HAP-1 (cell line): ENCODE data around the gene PTTG1IP.

Source experiments
- DNase-seq, 2 experiments: peaks; one replicate each; pipeline ENCODE4 v3.0.0-alpha.2; 2016 to 2020; ENCODE audit warnings: low spot score in 2 of 2
- H3K27me3 ChIP-seq: fragments of 250-450 bp; sonication (Bioruptor Pico); 2 replicates; pipeline ENCODE4 v1.5.1; 2020; ENCODE audit warnings: low read depth, mild to moderate bottlenecking, moderate library complexity
- H3K36me3 ChIP-seq: fragments of 250-450 bp; sonication (Bioruptor Pico); replicated peaks from 2 replicates; pipeline ENCODE4 v1.5.1; 2020; ENCODE audit warnings: mild to moderate bottlenecking
- H3K4me1 ChIP-seq: fragments of 250-450 bp; sonication (Bioruptor Pico); 2 replicates; pipeline ENCODE4 v1.5.1; 2020; ENCODE audit warnings: mild to moderate bottlenecking
- H3K4me3 ChIP-seq: fragments of 250-450 bp; sonication (Bioruptor Pico); 2 replicates; pipeline ENCODE4 v1.5.1; 2020; ENCODE audit warnings: mild to moderate bottlenecking, moderate library complexity
- H3K9me3 ChIP-seq: fragments of 250-450 bp; sonication (Bioruptor Pico); 2 replicates; pipeline ENCODE4 v1.5.1; 2020; ENCODE audit warnings: mild to moderate bottlenecking, moderate library complexity
- in situ Hi-C: fragments of 300-500 bp; cut with MboI; formaldehyde crosslinking; loops from 3 replicates; pipeline ENCODE4 v1.14.3; 2020; ENCODE audit warnings: low sequenced_read_pairs, inconsistent platforms, mixed read lengths

Gene PTTG1IP

DNA sequence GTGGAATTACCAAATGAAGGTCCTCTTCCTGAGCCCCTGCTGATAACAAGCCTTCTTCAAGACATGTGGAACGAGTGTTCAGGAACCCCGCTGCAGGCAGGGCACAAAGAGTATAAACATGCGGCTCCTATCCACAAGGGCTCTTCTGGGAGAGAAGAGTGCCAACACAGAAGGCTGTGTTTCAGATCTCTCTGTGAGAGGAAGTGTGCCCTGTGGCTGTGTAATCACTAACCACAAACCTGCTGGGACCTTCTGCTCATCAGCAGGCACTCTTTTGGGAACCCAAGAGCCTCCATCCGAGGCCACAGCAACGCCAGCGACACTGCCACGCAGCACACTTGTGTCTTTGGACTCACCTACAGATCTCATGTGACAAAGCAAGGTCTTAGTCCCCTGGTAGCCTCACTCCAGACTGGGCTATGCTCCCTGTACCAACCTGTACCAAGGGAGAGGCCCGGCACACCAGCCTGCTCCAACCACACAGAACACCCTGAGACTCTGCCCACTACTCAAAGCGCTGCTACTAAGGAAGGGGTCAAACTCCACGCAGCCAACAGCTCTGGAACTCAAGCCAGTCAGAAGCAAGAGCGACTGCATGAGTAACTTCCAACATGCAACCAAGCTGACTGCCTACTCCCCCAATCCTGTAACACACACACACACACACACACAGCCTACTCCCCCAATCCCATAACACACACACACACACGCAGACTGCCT, 7.8 kb downstream of the PTTG1IP start:
- Histone ChIP-seq H3K36me3 (peaks cover 10% of the 10 kb centered on the region), H3K9me3 (no peaks in the 10 kb centered on the region), H3K27me3 (no peaks in the 10 kb centered on the region), H3K4me1 (peaks cover 4% of the 10 kb centered on the region), H3K4me3 (no peak overlapping the region)
- DNase-seq, result no peak
- in situ Hi-C loops, result no loop called here

DNA sequence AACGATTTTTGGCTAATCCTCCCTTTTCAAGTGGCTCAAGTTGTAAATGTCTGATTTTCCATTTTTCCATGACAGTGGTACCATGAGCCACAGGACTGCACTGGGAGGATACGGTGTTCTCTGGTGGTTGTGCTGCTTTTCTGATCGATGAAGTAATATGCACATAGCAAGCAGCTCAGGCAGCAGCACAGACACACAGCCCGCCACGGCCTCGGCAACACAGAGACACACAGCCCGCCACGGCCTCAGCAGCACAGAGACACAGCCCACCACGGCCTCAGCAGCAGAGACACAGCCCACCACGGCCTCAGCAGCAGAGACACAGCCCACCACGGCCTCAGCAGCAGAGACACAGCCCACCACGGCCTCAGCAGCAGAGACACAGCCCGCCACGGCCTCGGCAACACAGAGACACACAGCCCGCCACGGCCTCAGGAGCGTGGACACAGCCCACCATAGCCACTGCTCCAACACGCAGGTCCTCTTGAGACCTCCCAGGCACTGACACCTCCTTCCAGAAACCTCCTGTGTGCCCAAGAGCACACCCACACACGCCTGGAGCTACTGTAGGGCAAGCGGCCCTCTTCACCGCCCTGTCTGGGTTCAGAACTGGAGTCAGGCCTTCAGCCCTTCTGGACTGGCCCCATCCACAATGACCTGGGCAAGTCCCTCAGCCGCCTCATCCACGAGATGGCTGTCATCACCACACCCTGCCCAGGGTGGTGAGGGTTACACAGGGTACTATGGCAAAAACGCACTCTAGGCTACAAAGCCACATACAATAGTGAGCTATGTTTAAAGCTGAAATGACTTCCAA, 10.4 kb downstream of the PTTG1IP start:
- Histone ChIP-seq H3K36me3 (peaks cover 29% of the 10 kb centered on the region), H3K4me1 (peaks cover 4% of the 10 kb centered on the region), H3K9me3 (no peaks in the 10 kb centered on the region), H3K4me3 (no peak overlapping the region), H3K27me3 (no peaks in the 10 kb centered on the region)
- no peak for DNase-seq
- in situ Hi-C loops, result no loop called here

DNA sequence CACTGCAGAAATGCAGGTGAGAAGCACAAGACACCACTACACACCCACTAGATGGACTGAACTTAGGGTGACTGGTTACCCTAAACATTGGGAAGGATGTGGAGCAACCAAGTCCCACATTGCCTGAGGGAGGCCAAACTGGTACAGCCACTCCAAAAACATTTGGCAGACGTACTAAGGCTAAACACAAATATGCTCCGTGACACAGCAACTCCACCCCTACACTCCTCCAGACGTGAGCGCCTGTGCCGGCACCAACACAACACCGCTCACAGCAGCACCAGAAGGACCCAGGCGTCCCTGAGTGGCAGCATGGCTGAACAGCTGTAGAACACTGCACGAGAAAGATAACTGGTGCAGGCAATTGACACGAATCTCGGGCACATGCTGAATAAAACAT, 14.7 kb downstream of the PTTG1IP start:
- in situ Hi-C loops, result no loop called here
- no peaks in the 10 kb centered on the region for H3K9me3 ChIP-seq
- DNase-seq, result no peak
- H3K4me3 ChIP-seq, result no peak overlapping the region
- no peaks in the 10 kb centered on the region for H3K27me3 ChIP-seq
- peaks cover 45% of the 10 kb centered on the region for H3K36me3 ChIP-seq
- H3K4me1 ChIP-seq, result no peaks in the 10 kb centered on the region

DNA sequence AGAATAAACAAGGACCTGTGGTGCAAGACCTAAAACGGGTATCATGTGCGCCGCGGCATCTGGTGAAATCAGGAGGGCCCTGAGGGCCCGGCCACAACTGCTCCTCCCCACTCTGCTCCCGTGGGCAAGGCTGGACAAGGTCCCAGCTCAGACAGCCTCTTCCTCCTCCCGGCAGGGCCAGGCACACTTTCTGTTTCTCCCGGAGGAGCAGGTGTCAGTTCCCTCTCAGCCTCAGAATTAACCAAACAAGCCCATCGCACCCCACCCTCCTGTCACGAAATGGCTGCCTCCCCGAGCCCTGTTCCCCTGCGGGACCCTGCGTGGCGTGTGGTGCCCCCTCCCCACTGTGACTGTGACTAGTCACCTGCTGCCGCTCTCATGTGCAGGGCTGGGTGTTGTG, 15.2 kb downstream of the PTTG1IP start:
- H3K4me1 ChIP-seq, result no peaks in the 10 kb centered on the region
- H3K36me3 ChIP-seq, result peaks cover 45% of the 10 kb centered on the region
- no peaks in the 10 kb centered on the region for H3K27me3 ChIP-seq
- no peak for DNase-seq
- H3K4me3 ChIP-seq, result no peak overlapping the region
- in situ Hi-C loops, result no loop called here
- no peaks in the 10 kb centered on the region for H3K9me3 ChIP-seq

DNA sequence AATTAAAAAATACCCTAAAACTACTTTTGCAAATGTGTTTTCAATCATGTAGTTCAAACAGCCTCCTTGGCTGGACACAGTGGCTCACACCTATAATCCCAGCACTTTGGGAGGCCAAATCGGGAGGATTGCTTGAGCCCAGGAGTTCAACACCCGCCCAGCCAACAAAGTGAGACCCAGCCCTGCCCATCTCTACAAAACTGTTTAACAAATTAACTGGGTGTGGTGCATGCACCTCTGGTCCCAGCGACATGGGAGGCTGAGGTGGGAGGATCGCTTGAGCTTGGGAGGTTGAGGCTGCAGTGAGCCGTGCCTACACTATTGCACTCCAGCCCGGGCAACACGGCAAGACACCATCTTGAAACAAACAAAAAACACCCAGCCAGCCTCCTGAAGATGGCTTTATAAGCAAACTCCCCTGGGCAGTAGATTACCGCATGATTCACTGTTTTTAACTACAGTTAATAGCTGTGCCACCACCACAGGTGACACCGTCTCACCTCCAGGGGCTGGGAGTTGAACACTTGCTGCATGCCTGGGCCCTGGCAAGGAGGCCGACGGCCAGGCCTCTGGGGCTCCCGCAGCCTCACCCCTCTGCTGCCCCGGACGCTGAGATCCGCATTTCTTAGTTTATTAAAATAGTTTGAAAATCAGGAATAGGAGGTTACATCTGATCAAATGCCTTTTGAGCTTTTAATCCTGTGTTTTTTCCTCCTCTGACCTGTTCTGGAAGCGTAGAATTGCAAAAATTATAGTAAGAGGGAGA, 16.2 kb downstream of the PTTG1IP start:
- in situ Hi-C loops, result no loop called here
- no peaks in the 10 kb centered on the region for H3K9me3 ChIP-seq
- H3K27me3 ChIP-seq, result no peaks in the 10 kb centered on the region
- no peak overlapping the region for H3K4me3 ChIP-seq
- peaks cover 45% of the 10 kb centered on the region for H3K36me3 ChIP-seq
- no peaks in the 10 kb centered on the region for H3K4me1 ChIP-seq
- no peak for DNase-seq

DNA sequence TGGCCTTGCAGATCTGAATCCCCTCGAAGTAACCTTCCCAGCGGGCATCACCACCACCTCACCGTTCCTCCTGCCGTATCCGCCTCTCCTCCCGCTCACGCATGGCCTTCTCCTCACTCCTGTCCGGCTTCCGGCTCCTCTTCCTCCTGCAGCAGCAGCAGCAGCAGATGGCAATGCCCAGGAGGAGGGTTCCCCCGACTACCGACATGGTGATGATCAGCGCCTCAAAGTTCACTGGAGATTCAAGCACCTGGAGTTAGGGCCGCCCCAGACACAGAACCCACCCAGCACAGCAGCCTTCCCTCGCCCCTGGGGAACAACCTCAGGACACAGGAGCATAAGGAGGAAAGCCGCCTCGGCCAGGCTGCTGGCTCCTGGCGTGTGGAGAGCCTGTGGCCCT, 17.4 kb downstream of the PTTG1IP start:
- in situ Hi-C loops, result no loop called here
- DNase-seq, result no peak
- Histone ChIP-seq H3K4me3 (no peak overlapping the region), H3K36me3 (peaks cover 48% of the 10 kb centered on the region), H3K9me3 (no peaks in the 10 kb centered on the region), H3K27me3 (no peaks in the 10 kb centered on the region), H3K4me1 (no peaks in the 10 kb centered on the region)

DNA sequence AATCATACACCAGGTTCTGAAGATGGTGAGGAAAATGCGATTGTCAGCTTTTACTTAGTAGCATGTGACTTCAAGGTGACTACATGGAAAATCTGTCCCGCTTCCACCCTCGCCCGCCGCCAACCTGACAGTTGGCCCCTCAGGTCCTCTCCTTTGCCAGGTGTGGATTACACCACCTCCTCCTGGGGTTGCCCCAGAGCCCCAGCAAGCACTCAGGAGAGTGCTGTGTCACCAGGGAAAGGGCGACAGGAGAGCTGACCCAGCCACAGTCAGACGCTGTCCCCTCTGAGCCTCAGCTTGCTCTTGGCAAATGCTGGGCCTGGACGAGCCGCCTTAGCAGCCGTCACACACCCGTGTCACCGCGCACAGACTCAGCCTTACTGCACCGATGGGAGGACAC, 17.9 kb downstream of the PTTG1IP start:
- no peaks in the 10 kb centered on the region for H3K27me3 ChIP-seq
- peaks cover 51% of the 10 kb centered on the region for H3K36me3 ChIP-seq
- no peaks in the 10 kb centered on the region for H3K9me3 ChIP-seq
- in situ Hi-C loops, result no loop called here
- H3K4me3 ChIP-seq, result no peak overlapping the region
- no peaks in the 10 kb centered on the region for H3K4me1 ChIP-seq
- no peak for DNase-seq

DNA sequence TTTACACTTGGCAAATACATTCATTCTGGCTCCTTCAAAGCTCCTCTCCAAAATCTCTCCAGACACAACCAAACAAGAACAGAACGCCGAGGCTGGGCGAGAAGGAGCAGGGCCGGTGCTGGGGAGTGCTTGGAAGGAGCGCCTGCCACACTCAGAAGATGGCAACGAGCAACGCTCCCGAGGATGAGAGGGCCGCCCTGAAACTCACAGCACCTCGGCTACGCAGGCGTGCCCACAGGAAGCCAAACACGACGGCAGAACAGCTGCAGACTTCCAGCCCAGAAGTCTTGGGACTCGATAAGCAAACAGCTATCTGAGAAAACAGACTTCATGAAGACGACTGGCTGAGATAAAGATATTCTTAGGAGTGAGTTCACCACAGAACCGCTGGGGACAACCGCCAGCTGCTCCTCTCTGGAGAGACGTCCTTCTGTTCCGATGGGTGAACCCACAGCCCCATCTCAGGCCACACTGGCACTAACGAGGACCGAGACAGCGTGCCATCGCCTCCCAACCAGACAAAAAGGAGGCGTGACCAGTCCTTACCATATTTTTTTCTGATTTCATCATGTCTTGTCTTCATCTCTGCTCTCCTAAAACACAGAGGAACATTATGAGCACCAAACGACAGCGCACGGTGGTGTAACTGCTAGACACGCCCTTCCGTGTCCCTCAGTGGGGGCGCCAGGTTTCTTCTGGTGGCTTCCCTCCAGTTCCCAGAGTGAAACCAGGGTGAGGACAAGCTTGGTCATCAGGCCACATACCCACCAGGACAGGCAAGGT, 18.6 kb downstream of the PTTG1IP start:
- Histone ChIP-seq H3K27me3 (no peaks in the 10 kb centered on the region), H3K4me3 (no peak overlapping the region), H3K9me3 (no peaks in the 10 kb centered on the region), H3K36me3 (peaks cover 50% of the 10 kb centered on the region), H3K4me1 (no peaks in the 10 kb centered on the region)
- in situ Hi-C loops, result no loop called here
- DNase-seq, result no peak

DNA sequence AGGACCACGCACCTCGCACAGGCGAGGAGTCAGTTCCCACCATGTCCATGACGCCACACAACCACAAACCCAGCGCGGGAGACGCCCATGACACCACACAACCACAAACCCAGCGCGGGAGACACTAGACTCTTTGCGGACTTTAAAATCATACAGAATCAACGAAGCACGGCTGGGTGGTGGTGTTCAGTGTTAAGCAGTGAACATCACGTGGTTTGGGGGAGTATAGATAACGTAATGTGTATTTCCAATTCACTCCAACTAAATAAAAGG, 19.2 kb downstream of the PTTG1IP start:
- H3K4me1 ChIP-seq, result no peaks in the 10 kb centered on the region
- no peaks in the 10 kb centered on the region for H3K27me3 ChIP-seq
- no peaks in the 10 kb centered on the region for H3K9me3 ChIP-seq
- H3K4me3 ChIP-seq, result no peak overlapping the region
- in situ Hi-C loops, result no loop called here
- H3K36me3 ChIP-seq, result peaks cover 50% of the 10 kb centered on the region
- DNase-seq, result no peak

DNA sequence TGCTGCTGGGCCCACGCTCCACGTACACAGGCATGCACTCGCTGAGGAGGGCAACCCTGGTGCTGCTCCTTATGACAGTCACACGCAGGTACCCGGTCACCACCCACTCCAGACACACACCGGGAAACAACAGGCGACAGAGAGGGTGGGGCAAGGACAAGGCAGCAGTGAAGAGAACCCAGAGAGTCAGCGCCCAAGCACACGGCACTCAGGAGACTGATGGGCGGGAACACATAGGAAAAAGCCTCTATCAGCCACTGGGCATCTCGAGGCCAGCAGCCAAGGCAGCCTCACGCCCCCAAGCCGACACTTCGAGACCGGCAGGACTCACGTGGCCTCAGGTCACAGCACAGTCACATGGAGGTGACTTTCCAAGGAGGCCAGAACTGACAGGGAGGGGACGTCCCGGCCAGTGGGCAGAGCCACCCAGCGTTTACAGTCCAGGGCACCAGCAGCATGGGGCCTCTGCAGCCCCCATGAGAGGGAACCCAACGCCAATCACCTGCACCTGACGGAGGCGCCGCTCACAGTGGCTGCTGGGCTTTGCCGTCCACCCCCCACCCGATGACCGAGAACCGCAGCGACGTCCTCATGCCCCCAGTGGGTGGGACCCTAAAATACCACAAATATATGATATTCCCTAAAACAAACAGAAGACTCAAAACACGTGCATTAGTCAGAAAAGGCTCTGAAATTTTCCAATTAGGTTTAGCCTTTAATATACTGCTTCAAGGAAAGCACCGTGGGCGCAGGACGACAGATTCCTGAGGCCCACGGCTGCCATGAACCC, 19.7 kb downstream of the PTTG1IP start:
- H3K36me3 ChIP-seq, result peaks cover 46% of the 10 kb centered on the region
- in situ Hi-C loops, result no loop called here
- H3K9me3 ChIP-seq, result no peaks in the 10 kb centered on the region
- H3K4me1 ChIP-seq, result no peaks in the 10 kb centered on the region
- no peak for DNase-seq
- no peaks in the 10 kb centered on the region for H3K27me3 ChIP-seq
- H3K4me3 ChIP-seq, result no peak overlapping the region

DNA sequence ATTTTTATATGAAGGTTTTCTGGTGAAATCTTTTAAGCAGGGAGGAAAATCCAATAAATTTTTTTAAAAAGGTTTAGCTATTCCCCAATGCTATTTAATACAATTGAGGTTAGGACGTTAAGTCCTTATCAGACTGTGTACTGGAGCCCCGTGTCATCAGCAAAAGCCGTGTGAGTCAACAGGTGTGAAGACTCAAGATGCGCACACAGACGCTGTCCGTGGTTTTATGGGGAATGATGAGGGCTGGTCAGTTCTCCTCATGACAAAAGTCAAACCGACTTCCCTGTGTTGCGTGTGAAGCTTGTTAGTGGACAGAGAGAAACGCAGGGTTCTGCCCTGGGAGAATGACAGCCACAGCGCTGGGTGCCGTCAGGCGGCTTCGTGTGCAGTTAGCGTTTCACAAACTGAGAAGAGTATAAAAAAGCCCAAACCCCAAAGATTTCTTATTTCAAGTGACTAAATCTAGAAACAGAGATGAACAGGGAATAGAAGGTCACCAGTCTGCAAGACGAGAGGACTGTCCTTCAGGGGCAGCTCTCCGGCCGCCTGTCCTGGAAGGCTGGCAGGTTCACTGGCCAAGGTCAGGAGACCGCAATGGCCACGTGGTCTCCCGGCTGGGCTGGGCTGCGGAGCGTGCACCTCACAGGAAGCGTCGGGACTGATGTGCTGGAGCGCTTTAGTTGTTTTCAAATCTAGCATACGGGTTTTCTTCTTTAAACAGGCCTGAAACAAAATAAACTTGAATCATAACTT, 22.4 kb downstream of the PTTG1IP start:
- Histone ChIP-seq H3K36me3 (peaks cover 30% of the 10 kb centered on the region), H3K9me3 (no peaks in the 10 kb centered on the region), H3K4me3 (no peak overlapping the region), H3K4me1 (peaks cover 6% of the 10 kb centered on the region), H3K27me3 (no peaks in the 10 kb centered on the region)
- in situ Hi-C loops, result no loop called here
- DNase-seq, result no peak

DNA sequence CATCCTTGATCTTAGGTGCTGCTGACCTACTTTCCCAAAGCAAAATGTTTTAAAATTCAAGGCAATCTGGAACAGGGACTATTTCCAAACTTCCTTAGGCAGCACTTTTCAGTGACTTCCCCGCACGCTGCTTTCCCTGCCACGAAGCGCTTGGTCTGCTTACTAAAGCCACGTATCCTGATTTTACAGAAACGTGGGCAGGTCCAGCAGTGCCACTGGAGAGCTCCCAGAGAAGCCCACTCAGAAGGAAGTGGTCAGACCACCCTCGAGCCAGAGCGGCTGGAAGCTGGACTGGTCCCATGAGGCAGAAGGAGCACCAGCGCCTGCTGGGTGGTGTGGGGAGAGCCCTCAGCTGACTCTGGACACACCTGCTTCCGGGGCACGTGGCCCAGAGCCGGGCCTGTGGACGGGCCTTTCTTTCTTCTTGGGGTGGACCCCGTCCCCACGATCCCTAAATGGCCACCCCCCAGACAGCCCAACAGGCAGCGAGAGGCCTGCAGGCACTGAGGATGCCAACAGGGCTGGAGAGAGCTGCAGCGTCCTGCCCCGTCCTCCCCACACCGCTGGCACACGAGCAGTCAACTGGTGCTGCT, 23.2 kb downstream of the PTTG1IP start:
- peaks cover 23% of the 10 kb centered on the region for H3K36me3 ChIP-seq
- H3K4me1 ChIP-seq, result peaks cover 9% of the 10 kb centered on the region
- in situ Hi-C loops, result no loop called here
- no peak overlapping the region for H3K4me3 ChIP-seq
- H3K27me3 ChIP-seq, result no peaks in the 10 kb centered on the region
- DNase-seq, result no peak
- no peaks in the 10 kb centered on the region for H3K9me3 ChIP-seq
